GM21381 (cell line): ENCODE results near the gene CFAP45.

ENCODE experiments used
- ATAC-seq: cut with Tn5 transposase; IDR thresholded peaks from one replicate; pipeline ENCODE4 v1.9.1; 2021; ENCODE audit warnings: mild to moderate bottlenecking, moderate library complexity; ENCODE audit not compliant: unreplicated experiment

Gene CFAP45

GRCh38 chr1:159883134-159883533, 16.8 kb downstream of the CFAP45 start:
- no peak for ATAC-seq

GRCh38 chr1:159882527-159882862, 17.5 kb downstream of the CFAP45 start:
- no peak for ATAC-seq

- no peak for ATAC-seq
Observed at GRCh38 chr1:159881622-159882526, 18.1 kb downstream of the CFAP45 start.

GRCh38 chr1:159880430-159880829, 19.5 kb downstream of the CFAP45 start:
- ATAC-seq: no peak

- no peak for ATAC-seq
Observed at GRCh38 chr1:159879977-159880376, 20.0 kb downstream of the CFAP45 start.

GRCh38 chr1:159879136-159879535, 20.8 kb downstream of the CFAP45 start:
- ATAC-seq: no peak

GRCh38 chr1:159877695-159878444, 22.1 kb downstream of the CFAP45 start:
- ATAC-seq: no peak

- ATAC-seq: no peak
Observed at GRCh38 chr1:159873530-159874143, 26.3 kb downstream of the CFAP45 start.

- ATAC-seq: no peak
Observed at GRCh38 chr1:159872891-159873290, 27.1 kb downstream of the CFAP45 start.

- no peak for ATAC-seq
Observed at GRCh38 chr1:159870704-159871103, 29.3 kb downstream of the CFAP45 start.

- no peak for ATAC-seq
Observed at GRCh38 chr1:159869607-159870006, 30.4 kb downstream of the CFAP45 start.

- no peak for ATAC-seq
Observed at GRCh38 chr1:159869173-159869572, 30.8 kb downstream of the CFAP45 start.

GRCh38 chr1:159868766-159869165, 31.2 kb downstream of the CFAP45 start:
- ATAC-seq: no peak

- no peak for ATAC-seq
Observed at GRCh38 chr1:159867664-159868026, 32.3 kb downstream of the CFAP45 start.

- no peak for ATAC-seq
Observed at GRCh38 chr1:159866905-159867663, 32.9 kb downstream of the CFAP45 start.

GRCh38 chr1:159866066-159866465, 33.9 kb downstream of the CFAP45 start:
- no peak for ATAC-seq

- no peak for ATAC-seq
Observed at GRCh38 chr1:159864262-159864661, 35.7 kb downstream of the CFAP45 start.

- ATAC-seq: no peak
Observed at GRCh38 chr1:159862557-159862956, 37.4 kb downstream of the CFAP45 start, which contains the start of gene VSIG8. Gene VSIG8 (minus strand): TSS chr1:159862657. CDS start chr1:159862521, 136 bp downstream.

- ATAC-seq: no peak
Observed at GRCh38 chr1:159862031-159862430, 37.9 kb downstream of the CFAP45 start.

GRCh38 chr1:159861218-159861617, 38.7 kb downstream of the CFAP45 start:
- no peak for ATAC-seq

GRCh38 chr1:159860456-159860855, 39.5 kb downstream of the CFAP45 start:
- no peak for ATAC-seq
